Measurements from ENCODE around the gene WDR90. TPM values are rescaled to one million over a fixed set of nuclear protein-coding genes. Genes with fewer than 3 reads are reported as not detected.

Gene WDR90
- total and polyA plus RNA-seq, 2 of the 13 experiments (the other 11 are each of a cell fraction or from before 2014, with no cell fraction given): 14.9 to 28.9 TPM

DNA sequence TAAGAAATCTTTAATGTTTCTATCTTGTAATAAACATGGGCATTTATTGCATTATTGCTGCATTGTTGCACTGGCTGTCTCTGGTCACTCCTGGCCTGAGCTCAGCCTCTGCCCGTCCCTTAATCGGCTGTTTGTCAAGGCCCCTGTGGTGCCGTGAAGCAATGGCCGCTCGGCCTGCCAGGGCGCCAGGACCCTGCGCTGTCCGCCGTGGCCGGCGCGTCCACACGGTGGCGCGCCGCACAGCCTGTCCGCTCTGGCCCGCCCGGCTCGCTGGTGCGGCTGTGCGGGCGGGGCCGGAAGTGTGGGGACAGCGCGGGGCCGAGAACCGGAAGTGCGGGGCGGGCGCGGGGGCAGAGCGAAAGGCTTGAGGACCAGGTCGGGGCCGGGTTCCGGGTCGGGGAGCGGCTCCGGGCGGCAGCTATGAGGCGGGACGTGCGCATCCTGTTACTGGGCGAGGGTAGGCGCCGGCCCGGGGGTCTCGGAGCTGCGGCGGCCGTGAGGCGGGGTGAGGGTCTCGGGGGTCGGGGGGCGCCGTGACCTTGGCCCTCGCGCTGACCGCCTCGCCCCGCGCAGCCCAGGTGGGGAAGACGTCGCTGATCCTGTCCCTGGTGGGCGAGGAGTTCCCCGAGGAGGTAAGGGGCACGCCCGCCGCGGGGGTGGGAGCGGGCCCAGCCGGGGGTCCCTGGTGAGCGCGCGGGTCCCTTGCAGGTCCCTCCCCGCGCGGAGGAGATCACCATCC, 18.8 kb downstream of the WDR90 start, which contains the start of gene RHOT2 (continued):
- TF ChIP-seq, protein P1, sequence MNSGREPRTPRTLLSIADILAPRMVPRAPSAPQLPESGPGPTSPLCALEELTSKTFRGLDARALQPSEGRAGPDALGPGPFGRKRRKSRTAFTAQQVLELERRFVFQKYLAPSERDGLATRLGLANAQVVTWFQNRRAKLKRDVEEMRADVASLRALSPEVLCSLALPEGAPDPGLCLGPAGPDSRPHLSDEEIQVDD (CRISPR knock-in tag; IDR thresholded peaks at IDR 0.05; ENCODE audit: borderline replicate concordance): 0 out of 2 replicates have a peak, but pooled peaks have one; percentile 29
- TF ChIP-seq AHR (CRISPR knock-in tag; IDR thresholded peaks at IDR 0.05): no peak
- peak; percentile 94; the same call in 1 of the 2 replicates for TF ChIP-seq ZIK1 (CRISPR knock-in tag; IDR thresholded peaks at IDR 0.05; ENCODE audit: borderline replicate concordance, low read depth)
- no peak for TF ChIP-seq ZNF75D (CRISPR knock-in tag; IDR thresholded peaks at IDR 0.05; ENCODE audit: borderline replicate concordance)
- TF ChIP-seq, protein P2, sequence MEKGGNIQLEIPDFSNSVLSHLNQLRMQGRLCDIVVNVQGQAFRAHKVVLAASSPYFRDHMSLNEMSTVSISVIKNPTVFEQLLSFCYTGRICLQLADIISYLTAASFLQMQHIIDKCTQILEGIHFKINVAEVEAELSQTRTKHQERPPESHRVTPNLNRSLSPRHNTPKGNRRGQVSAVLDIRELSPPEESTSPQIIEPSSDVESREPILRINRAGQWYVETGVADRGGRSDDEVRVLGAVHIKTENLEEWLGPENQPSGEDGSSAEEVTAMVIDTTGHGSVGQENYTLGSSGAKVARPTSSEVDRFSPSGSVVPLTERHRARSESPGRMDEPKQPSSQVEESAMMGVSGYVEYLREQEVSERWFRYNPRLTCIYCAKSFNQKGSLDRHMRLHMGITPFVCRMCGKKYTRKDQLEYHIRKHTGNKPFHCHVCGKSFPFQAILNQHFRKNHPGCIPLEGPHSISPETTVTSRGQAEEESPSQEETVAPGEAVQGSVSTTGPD (CRISPR knock-in tag; IDR thresholded peaks at IDR 0.05): no peak
- TF ChIP-seq POLR2AphosphoS5 (IDR thresholded peaks at IDR 0.05; ENCODE audit: low read depth, low read length): peak; percentile 69
- peak; percentile 62 for TF ChIP-seq RXRB (CRISPR knock-in tag; IDR thresholded peaks at IDR 0.05; ENCODE audit: borderline replicate concordance)
- TF ChIP-seq REL (CRISPR knock-in tag; conservative IDR thresholded peaks at IDR 0.05): 0 out of 2 replicates have a peak, but pooled peaks have one; percentile 6
- TF ChIP-seq MED8 (CRISPR knock-in tag; IDR thresholded peaks at IDR 0.05; ENCODE audit: insufficient replicate concordance): no peak
- TF ChIP-seq HMGA1 (CRISPR knock-in tag; conservative IDR thresholded peaks at IDR 0.05): no peak
- TF ChIP-seq NFYC (CRISPR knock-in tag; IDR thresholded peaks at IDR 0.05): 0 out of 2 replicates have a peak, but pooled peaks have one; percentile 12
- peak; percentile 81; the same call in 1 of the 2 replicates for TF ChIP-seq ZNF567 (CRISPR knock-in tag; IDR thresholded peaks at IDR 0.05; ENCODE audit: borderline replicate concordance)
- no peak for TF ChIP-seq RFX5 (IDR thresholded peaks at IDR 0.05; ENCODE audit: low read depth, low read length)
- TF ChIP-seq NCOA1 (CRISPR knock-in tag; IDR thresholded peaks at IDR 0.05): no peak
- TF ChIP-seq, protein P3, sequence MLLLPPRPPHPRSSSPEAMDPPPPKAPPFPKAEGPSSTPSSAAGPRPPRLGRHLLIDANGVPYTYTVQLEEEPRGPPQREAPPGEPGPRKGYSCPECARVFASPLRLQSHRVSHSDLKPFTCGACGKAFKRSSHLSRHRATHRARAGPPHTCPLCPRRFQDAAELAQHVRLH (CRISPR knock-in tag; IDR thresholded peaks at IDR 0.05; ENCODE audit: borderline replicate concordance, low read depth): peak; percentile 68; the same call in 1 of the 2 replicates
- TF ChIP-seq ZBTB49 (CRISPR knock-in tag; IDR thresholded peaks at IDR 0.05; ENCODE audit: borderline replicate concordance): no peak
- TF ChIP-seq DNMT1 (CRISPR knock-in tag; IDR thresholded peaks at IDR 0.05): peak; percentile 94
- no peak for TF ChIP-seq NCOA5 (CRISPR knock-in tag; IDR thresholded peaks at IDR 0.05)
- no peak for TF ChIP-seq GTF3A (CRISPR knock-in tag; conservative IDR thresholded peaks at IDR 0.05)
- no peak; the same call in 1 of the 2 replicates for TF ChIP-seq ZNF878 (CRISPR knock-in tag; IDR thresholded peaks at IDR 0.05)
- TF ChIP-seq, protein P4, sequence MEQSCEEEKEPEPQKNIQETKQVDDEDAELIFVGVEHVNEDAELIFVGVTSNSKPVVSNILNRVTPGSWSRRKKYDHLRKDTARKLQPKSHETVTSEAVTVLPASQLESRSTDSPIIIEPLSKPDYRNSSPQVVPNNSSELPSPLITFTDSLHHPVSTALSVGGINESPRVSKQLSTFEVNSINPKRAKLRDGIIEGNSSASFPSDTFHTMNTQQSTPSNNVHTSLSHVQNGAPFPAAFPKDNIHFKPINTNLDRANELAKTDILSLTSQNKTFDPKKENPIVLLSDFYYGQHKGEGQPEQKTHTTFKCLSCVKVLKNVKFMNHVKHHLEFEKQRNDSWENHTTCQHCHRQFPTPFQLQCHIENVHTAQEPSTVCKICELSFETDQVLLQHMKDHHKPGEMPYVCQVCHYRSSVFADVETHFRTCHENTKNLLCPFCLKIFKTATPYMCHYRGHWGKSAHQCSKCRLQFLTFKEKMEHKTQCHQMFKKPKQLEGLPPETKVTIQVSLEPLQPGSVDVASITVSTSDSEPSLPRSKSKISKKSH (CRISPR knock-in tag; IDR thresholded peaks at IDR 0.05; ENCODE audit: borderline replicate concordance): no peak
- no peak for TF ChIP-seq ZNF720 (CRISPR knock-in tag; IDR thresholded peaks at IDR 0.05)
- peak; percentile 43 for TF ChIP-seq MIXL1 (CRISPR knock-in tag; IDR thresholded peaks at IDR 0.05)
